Breast epithelium (tissue), 4 donors: Measurements from ENCODE around the gene ITPR1. TPM values are rescaled to one million over a fixed set of nuclear protein-coding genes. Genes with fewer than 3 reads are reported as not detected.

Experiments used
- DNase-seq, 2 donors: peaks; one replicate each; pipeline ENCODE4 v3.0.0-alpha.2; 2019; ENCODE audit warnings: low spot score in 2 of 2
- H3K27ac ChIP-seq, 2 donors: fragments of 200-600 bp; sonication (generic) in 1 of 2; one replicate each; pipeline ENCODE4 v1.5.1; 2016 to 2019; ENCODE audit warnings: mild to moderate bottlenecking in 1 of 2
- H3K27me3 ChIP-seq, 2 donors: fragments of 200-600 bp; sonication (generic) in 1 of 2; one replicate each; pipeline versions ENCODE4 v1.5.1 to v1.6.0; 2017 to 2019; ENCODE audit warnings: control low read depth in 1 of 2, mild to moderate bottlenecking in 1 of 2
- H3K36me3 ChIP-seq: fragments of 200-600 bp; one replicate; pipeline ENCODE4 v1.5.1; 2019
- H3K4me1 ChIP-seq, 2 donors: fragments of 200-600 bp; sonication (generic); one replicate each; pipeline ENCODE4 v1.5.1; 2016 to 2019; ENCODE audit warnings: control low read depth in 1 of 2
- H3K4me3 ChIP-seq, 3 donors: fragments of 200-600 bp; sonication (generic); 1 replicate in 2 of 3; 2 replicates in 1 of 3; pipeline ENCODE4 v1.5.1; 2016 to 2019; ENCODE audit warnings: mild to moderate bottlenecking in 3 of 3, moderate library complexity in 2 of 3
- H3K9me3 ChIP-seq, 2 donors: fragments of 200-600 bp; sonication (generic) in 1 of 2; one replicate each; pipeline ENCODE4 v1.5.1; 2016 to 2019; ENCODE audit warnings: control low read depth in 1 of 2
- POLR2A ChIP-seq: fragments of 450-650 bp; IDR thresholded peaks from one replicate; pipeline ENCODE4 v1.6.1; 2016; ENCODE audit warnings: antibody characterized with exemption, mild to moderate bottlenecking, moderate library complexity
- POLR2AphosphoS5 ChIP-seq, 3 donors: sonication (generic); formaldehyde crosslinking; IDR thresholded peaks; one replicate each; pipeline ENCODE4 v1.6.1; 2017; ENCODE audit warnings: antibody characterized with exemption in 3 of 3
- intact Hi-C: fragments of 100-400 bp; cut with DNase I; formaldehyde crosslinking; loops from one replicate; pipeline ENCODE4 v1.15.1; 2023; ENCODE audit warnings: low total_unique reads
- total RNA-seq, 3 donors: library from RNA; depleted of rRNA; stranded (reverse); fragments of >200 nt; gene quantifications; one replicate each; pipeline ENCODE4 v1.1.0, GENCODE V29; 2016
- TF ChIP-seq, protein P1 (sequence below), 3 donors: fragments of 450-650 bp; IDR thresholded peaks; one replicate each; pipeline ENCODE4 v1.5.1; 2016 to 2017; ENCODE audit warnings: antibody characterized with exemption in 3 of 3, mild to moderate bottlenecking in 3 of 3, moderate library complexity in 3 of 3

Gene ITPR1
- total RNA-seq, 3 donors from 2014 or later, result 53.8 to 227 (median 174) TPM

DNA sequence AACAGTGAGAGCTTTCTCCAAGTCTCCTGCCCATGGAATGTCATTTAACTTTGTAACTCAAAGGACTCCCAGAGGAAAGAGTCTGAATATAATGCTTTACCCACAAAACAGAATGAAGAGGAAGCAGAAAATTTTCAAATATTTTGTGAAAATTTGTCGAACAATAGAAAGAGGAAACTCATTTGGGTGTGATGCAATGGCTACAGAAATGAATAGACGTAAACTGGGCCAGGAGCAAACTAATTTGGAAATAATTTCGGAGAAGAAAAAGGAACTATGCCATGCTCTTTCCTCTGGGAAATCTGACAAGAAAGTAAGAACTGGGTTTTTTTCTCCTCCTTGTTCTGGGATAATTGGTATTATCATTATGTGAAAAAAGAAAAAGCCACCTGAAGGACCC is 14.9 kb upstream of the ITPR1 start:
- H3K9me3 ChIP-seq, result no peaks in the 10 kb centered on the region
- TF ChIP-seq POLR2A (no peak), POLR2AphosphoS5 (IDR thresholded peaks at IDR 0.05) (no peak)
- TF ChIP-seq, protein P1, sequence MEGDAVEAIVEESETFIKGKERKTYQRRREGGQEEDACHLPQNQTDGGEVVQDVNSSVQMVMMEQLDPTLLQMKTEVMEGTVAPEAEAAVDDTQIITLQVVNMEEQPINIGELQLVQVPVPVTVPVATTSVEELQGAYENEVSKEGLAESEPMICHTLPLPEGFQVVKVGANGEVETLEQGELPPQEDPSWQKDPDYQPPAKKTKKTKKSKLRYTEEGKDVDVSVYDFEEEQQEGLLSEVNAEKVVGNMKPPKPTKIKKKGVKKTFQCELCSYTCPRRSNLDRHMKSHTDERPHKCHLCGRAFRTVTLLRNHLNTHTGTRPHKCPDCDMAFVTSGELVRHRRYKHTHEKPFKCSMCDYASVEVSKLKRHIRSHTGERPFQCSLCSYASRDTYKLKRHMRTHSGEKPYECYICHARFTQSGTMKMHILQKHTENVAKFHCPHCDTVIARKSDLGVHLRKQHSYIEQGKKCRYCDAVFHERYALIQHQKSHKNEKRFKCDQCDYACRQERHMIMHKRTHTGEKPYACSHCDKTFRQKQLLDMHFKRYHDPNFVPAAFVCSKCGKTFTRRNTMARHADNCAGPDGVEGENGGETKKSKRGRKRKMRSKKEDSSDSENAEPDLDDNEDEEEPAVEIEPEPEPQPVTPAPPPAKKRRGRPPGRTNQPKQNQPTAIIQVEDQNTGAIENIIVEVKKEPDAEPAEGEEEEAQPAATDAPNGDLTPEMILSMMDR (IDR thresholded peaks at IDR 0.05), result no peak
- no peaks in the 10 kb centered on the region for H3K36me3 ChIP-seq
- no peaks in the 10 kb centered on the region for H3K4me1 ChIP-seq
- DNase-seq, result no peak
- no peak overlapping the region for H3K27ac ChIP-seq
- no peaks in the 10 kb centered on the region for H3K27me3 ChIP-seq
- H3K4me3 ChIP-seq, result no peak overlapping the region
- intact Hi-C loops, result no loop called here

DNA sequence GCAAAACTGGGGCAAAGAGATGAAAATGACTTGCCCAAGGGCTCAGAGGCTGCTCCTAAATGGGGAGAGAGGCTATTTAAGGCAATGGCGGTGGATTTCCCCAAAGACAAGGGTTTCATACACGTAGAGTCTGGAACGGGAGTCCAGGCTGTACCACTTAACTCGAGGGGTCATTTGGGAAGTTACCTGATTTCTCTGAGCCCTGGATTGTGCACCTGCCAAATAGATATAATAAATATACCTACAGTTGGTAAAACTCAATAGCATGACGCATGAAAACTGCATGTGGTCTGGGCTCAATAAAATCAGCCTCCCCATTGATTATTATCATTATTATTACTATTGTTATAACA is 1.3 kb upstream of the ITPR1 start:
- TF ChIP-seq POLR2AphosphoS5 (IDR thresholded peaks at IDR 0.05) (no peak), POLR2A (no peak)
- TF ChIP-seq, protein P1 (IDR thresholded peaks at IDR 0.05), result no peak
- no peak for DNase-seq
- Histone ChIP-seq H3K4me3 (peak overlapping the region; percentile 74 to 93 (median 86)), H3K9me3 (no peaks in the 10 kb centered on the region), H3K36me3 (no peaks in the 10 kb centered on the region), H3K4me1 (peaks cover 0 to 3% of the 10 kb centered on the region in 2 donors), H3K27ac (peak overlapping the region in 1 of 2 donors; percentile 86), H3K27me3 (no peaks in the 10 kb centered on the region)
- intact Hi-C loops, result no loop called here

DNA sequence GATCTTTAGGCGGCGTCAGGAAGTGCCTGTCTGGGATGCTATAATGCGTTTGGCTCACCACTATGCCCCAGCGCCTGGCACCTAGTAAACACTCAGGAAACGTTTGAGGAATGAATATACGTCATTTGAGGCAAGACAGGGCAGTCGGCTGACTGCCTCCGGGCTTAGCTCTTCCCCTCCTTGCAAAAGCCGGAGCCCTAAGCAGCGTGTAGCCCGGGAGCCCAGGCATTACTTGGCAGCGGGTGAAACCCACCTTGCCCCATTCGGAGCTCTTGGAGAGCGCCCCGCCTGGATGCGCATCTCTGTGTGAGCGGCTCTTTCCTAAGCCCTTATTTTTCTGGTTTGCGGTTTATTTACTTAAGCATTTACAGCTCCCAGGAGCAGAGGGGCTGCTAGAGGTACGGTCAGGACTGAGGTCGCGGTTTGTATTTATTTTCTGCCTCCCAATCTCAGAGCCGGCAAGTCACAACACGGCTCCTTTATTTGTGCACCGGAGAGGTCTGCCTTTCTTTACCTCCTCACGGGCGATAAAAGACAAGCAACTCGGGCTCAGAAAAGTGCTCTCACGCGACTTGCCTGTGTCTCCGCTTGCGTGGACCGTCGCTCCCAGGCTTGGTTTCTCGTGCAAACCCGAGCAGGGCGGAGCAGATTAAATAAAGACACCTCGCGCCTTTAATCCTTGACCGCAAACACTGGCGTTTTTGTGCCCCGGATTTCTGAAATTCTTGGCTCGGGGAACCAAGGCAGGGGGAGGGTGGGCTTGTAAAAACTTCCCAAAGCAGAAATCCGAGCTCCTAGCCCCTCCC is 737 bp upstream of the ITPR1 start:
- intact Hi-C loops, result no loop called here
- DNase-seq, result peak; percentile 55 to 63
- H3K27ac ChIP-seq, result peak overlapping the region; percentile 84 to 86
- no peaks in the 10 kb centered on the region for H3K9me3 ChIP-seq
- no peaks in the 10 kb centered on the region for H3K27me3 ChIP-seq
- H3K4me3 ChIP-seq, result peak overlapping the region; percentile 74 to 93 (median 86)
- H3K36me3 ChIP-seq, result no peaks in the 10 kb centered on the region
- TF ChIP-seq, protein P1 (IDR thresholded peaks at IDR 0.05), result no peak
- TF ChIP-seq POLR2A (no peak), POLR2AphosphoS5 (IDR thresholded peaks at IDR 0.05) (no peak)
- peaks cover 0 to 3% of the 10 kb centered on the region in 2 donors for H3K4me1 ChIP-seq

DNA sequence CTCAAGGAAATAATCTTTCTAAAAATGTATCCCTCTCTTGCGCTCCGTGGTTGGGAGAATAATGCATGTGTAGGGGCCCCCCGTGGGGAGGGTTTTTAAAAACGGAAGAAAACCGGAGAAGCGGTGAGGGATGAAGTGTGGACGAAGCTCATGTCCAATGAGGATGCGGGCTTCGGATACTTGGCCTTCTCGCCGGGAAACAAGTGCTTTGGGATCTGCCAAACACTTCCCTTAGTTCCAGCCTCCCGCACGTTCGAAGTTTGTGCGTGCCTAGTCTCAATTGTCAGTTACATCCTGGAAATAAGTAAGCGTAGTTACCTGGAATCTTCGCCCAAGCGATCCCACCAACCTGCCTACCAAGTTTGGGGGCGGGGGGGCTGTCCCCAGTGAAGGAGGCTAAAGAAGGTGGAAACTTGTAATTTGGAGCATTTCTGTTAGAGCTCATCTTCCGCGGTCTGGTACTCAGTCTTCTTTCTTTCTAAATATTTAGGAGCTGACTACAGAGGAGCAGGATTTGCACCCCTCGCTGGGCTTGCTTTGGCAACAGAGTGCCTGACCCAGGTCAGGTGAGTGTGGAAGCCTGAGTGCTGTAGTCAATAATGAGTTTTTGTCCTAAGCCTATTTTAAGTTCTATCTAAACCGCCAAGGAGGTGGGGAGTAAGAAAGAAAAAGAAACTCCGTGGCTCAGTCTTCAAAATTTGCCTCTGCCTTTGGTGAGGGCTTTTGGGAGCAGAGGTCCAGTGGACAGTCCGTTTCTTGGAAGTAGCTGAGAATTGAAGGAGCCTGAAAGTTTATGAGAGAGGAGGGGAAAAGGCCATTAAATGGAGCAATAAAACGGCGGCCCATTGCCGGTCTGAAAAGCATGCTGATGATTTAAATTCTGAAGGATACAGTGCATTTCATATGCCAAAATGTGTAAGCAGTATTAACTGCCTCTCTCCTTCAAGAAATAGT is 1.1 kb downstream of the ITPR1 start:
- H3K36me3 ChIP-seq, result no peaks in the 10 kb centered on the region
- TF ChIP-seq POLR2AphosphoS5 (IDR thresholded peaks at IDR 0.05), result no peak
- TF ChIP-seq POLR2A, result no peak
- TF ChIP-seq, protein P1 (IDR thresholded peaks at IDR 0.05), result no peak
- intact Hi-C loops, result no loop called here
- H3K9me3 ChIP-seq, result no peaks in the 10 kb centered on the region
- peak overlapping the region; percentile 74 to 93 (median 86) for H3K4me3 ChIP-seq
- no peaks in the 10 kb centered on the region for H3K27me3 ChIP-seq
- H3K27ac ChIP-seq, result peak overlapping the region; percentile 52 to 86
- peak in 1 of 2 donors; percentile 35 for DNase-seq
- peaks cover 0 to 3% of the 10 kb centered on the region in 2 donors for H3K4me1 ChIP-seq
